Measurements from ENCODE around the gene ACTR5. TPM values are rescaled to one million over a fixed set of nuclear protein-coding genes. Genes with fewer than 3 reads are reported as not detected.

The ACTR5 gene
- total RNA-seq, 4 donors from 2014 or later, result 8.9 to 15.0 (median 12.2) TPM

DNA sequence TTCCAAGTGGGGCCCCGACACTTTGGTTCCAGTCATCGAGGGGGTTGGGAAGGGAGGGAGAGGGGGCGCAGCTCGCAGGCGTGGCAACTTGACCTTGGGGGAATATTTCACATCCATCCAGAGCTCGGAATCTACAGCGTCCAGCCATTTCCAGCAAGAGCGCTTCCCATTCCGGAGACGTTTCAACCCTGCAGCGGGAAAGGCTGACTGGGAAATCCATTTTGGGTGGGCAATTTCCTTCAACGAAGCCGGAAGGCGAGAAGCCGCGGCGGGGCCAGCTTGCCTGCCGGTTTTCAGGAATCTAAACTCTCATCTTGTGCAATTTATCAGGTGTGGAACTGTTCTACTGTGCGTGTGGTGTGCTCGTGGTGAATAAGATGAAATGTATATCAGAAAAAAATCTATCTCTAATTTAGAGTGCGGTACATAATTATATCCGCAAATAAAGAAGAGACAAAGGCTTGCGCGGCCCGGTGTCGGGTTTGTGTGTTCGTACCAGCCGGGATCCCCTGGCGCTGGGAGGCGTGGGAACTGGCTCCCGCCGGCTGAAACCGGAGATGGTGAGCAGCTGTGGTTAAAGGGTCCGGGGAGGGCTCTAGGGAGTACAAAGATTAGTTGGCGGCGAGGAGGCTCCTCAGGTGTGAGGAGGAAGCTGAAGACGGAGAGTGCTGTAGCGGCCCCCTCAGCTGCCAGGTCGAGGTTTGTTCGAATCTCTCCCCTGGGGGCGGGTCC lies 19.2 kb upstream of the ACTR5 start:
- H3K27me3 ChIP-seq, result peaks cover 100% of the 10 kb centered on the region
- H3K27ac ChIP-seq, result no peak overlapping the region
- no peaks in the 10 kb centered on the region for H3K36me3 ChIP-seq
- H3K4me3 ChIP-seq, result no peak overlapping the region
- TF ChIP-seq, protein P1, sequence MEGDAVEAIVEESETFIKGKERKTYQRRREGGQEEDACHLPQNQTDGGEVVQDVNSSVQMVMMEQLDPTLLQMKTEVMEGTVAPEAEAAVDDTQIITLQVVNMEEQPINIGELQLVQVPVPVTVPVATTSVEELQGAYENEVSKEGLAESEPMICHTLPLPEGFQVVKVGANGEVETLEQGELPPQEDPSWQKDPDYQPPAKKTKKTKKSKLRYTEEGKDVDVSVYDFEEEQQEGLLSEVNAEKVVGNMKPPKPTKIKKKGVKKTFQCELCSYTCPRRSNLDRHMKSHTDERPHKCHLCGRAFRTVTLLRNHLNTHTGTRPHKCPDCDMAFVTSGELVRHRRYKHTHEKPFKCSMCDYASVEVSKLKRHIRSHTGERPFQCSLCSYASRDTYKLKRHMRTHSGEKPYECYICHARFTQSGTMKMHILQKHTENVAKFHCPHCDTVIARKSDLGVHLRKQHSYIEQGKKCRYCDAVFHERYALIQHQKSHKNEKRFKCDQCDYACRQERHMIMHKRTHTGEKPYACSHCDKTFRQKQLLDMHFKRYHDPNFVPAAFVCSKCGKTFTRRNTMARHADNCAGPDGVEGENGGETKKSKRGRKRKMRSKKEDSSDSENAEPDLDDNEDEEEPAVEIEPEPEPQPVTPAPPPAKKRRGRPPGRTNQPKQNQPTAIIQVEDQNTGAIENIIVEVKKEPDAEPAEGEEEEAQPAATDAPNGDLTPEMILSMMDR (IDR thresholded peaks at IDR 0.05), result no peak
- TF ChIP-seq POLR2A (IDR thresholded peaks at IDR 0.05) (no peak), EP300 (IDR thresholded peaks at IDR 0.05) (no peak), POLR2AphosphoS5 (IDR thresholded peaks at IDR 0.05) (no peak)
- no peak for DNase-seq (ENCODE audit: low spot score in 2 of 2)
- H3K9me3 ChIP-seq, result no peaks in the 10 kb centered on the region
- H3K4me1 ChIP-seq, result peaks cover 55% of the 10 kb centered on the region
- 4% methylated on average over 41 of the region's 41 CpGs for WGBS

- no peaks in the 10 kb centered on the region for H3K36me3 ChIP-seq
- WGBS, result 6% methylated on average over 6 of the region's 7 CpGs
- H3K9me3 ChIP-seq, result no peaks in the 10 kb centered on the region
- H3K27me3 ChIP-seq, result peaks cover 100% of the 10 kb centered on the region
- no peak overlapping the region for H3K4me3 ChIP-seq
- peaks cover 48% of the 10 kb centered on the region for H3K4me1 ChIP-seq
- TF ChIP-seq, protein P1 (IDR thresholded peaks at IDR 0.05), result no peak
- TF ChIP-seq POLR2A (IDR thresholded peaks at IDR 0.05) (no peak), POLR2AphosphoS5 (IDR thresholded peaks at IDR 0.05) (no peak), EP300 (IDR thresholded peaks at IDR 0.05) (no peak)
- H3K27ac ChIP-seq, result no peak overlapping the region
- no peak for DNase-seq (ENCODE audit: low spot score in 2 of 2)
Observed at GRCh38 chr20:38729767-38730166, 18.5 kb upstream of the ACTR5 start.

- 5% methylated on average over 23 of the region's 41 CpGs for WGBS
- no peak for TF ChIP-seq EP300 (IDR thresholded peaks at IDR 0.05)
- TF ChIP-seq, protein P1 (IDR thresholded peaks at IDR 0.05), result no peak
- no peak for TF ChIP-seq POLR2AphosphoS5 (IDR thresholded peaks at IDR 0.05)
- TF ChIP-seq POLR2A (IDR thresholded peaks at IDR 0.05), result no peak
Observed at GRCh38 chr20:38730167-38730988, 17.9 kb upstream of the ACTR5 start.

GRCh38 chr20:38730989-38731737 lies 17.1 kb upstream of the ACTR5 start:
- H3K27me3 ChIP-seq, result peaks cover 100% of the 10 kb centered on the region
- WGBS, result 0% methylated on average over 17 of the region's 40 CpGs
- peak overlapping the region; percentile 34 for H3K4me3 ChIP-seq
- H3K27ac ChIP-seq, result no peak overlapping the region
- no peak for DNase-seq (ENCODE audit: low spot score in 2 of 2)
- no peaks in the 10 kb centered on the region for H3K36me3 ChIP-seq
- peaks cover 38% of the 10 kb centered on the region for H3K4me1 ChIP-seq
- no peaks in the 10 kb centered on the region for H3K9me3 ChIP-seq
- TF ChIP-seq POLR2A (IDR thresholded peaks at IDR 0.05), result no peak
- TF ChIP-seq, protein P1 (IDR thresholded peaks at IDR 0.05), result peak; percentile 67 to 98

More at GRCh38 chr20:38730167-38730988, 17.9 kb upstream of the ACTR5 start:
- Histone ChIP-seq H3K4me3 (peak overlapping the region; percentile 34), H3K27me3 (peaks cover 100% of the 10 kb centered on the region), H3K9me3 (no peaks in the 10 kb centered on the region), H3K27ac (no peak overlapping the region), H3K36me3 (no peaks in the 10 kb centered on the region), H3K4me1 (peaks cover 43% of the 10 kb centered on the region)
- DNase-seq (ENCODE audit: low spot score in 2 of 2), result no peak
